CD8-positive, alpha-beta memory T cell (primary cell): ENCODE data around the gene HJURP. TPM values are rescaled to one million over a fixed set of nuclear protein-coding genes. Genes with fewer than 3 reads are reported as not detected.

Experiments
- CTCF ChIA-PET: fragments of 350-600 bp; sonication (Branson Sonifier 250); formaldehyde crosslinking; loops from one replicate; lab custom pipeline; 2021; ENCODE audit warnings: antibody characterized with exemption; lab: Charles Lee
- POLR2A ChIA-PET: fragments of 350-600 bp; sonication (Branson Sonifier 250); formaldehyde crosslinking; loops from one replicate; lab custom pipeline; 2021; ENCODE audit warnings: antibody characterized with exemption; lab: Charles Lee
- DNase-seq, 5 donors: peaks; one replicate each; pipeline versions ENCODE4 v3.0.0 to v3.0.0-alpha.2; 2020 to 2022; ENCODE audit warnings: mixed read lengths in 1 of 5
- H3K27ac ChIP-seq: one replicate; pipeline ENCODE4 v1.7.0; 2013; ENCODE audit warnings: low read depth, mild to moderate bottlenecking, low read length, moderate library complexity
- H3K27me3 ChIP-seq: 2 replicates; pipeline ENCODE4 v1.7.0; 2013; ENCODE audit warnings: low read length, mild to moderate bottlenecking; ENCODE audit not compliant: insufficient read depth, poor library complexity, severe bottlenecking
- H3K36me3 ChIP-seq: 2 replicates; pipeline ENCODE4 v1.7.0; 2013; ENCODE audit warnings: mild to moderate bottlenecking, low read length, moderate library complexity; ENCODE audit not compliant: insufficient read depth
- H3K4me1 ChIP-seq: 2 replicates; pipeline ENCODE4 v1.7.0; 2013; ENCODE audit warnings: mild to moderate bottlenecking, low read length, moderate library complexity; ENCODE audit not compliant: insufficient read depth
- H3K4me3 ChIP-seq: 2 replicates; pipeline ENCODE4 v1.7.0; 2013; ENCODE audit warnings: mild to moderate bottlenecking, low read length
- H3K9me3 ChIP-seq: 2 replicates; pipeline ENCODE4 v1.7.0; 2013; ENCODE audit warnings: mild to moderate bottlenecking, low read length
- H3K27ac Mint-ChIP-seq, 8 donors: one replicate each; pipeline ENCODE4 v1.8.0; 2020 to 2021; ENCODE audit warnings: mixed read lengths in 8 of 8, mild to moderate bottlenecking in 6 of 8, inconsistent platforms in 3 of 8, moderate library complexity in 3 of 8
- H3K27me3 Mint-ChIP-seq, 2 donors: one replicate each; pipeline ENCODE4 v1.8.0; 2020 to 2021; ENCODE audit warnings: mixed read lengths in 2 of 2, mild to moderate bottlenecking in 1 of 2, moderate library complexity in 1 of 2
- H3K36me3 Mint-ChIP-seq, 3 donors: one replicate each; pipeline ENCODE4 v1.8.0; 2020 to 2021; ENCODE audit warnings: mixed read lengths in 3 of 3, inconsistent platforms in 1 of 3, mild to moderate bottlenecking in 1 of 3
- H3K4me1 Mint-ChIP-seq, 3 donors: one replicate each; pipeline ENCODE4 v1.8.0; 2020 to 2021; ENCODE audit warnings: mixed read lengths in 3 of 3, inconsistent platforms in 1 of 3, mild to moderate bottlenecking in 1 of 3
- H3K4me3 Mint-ChIP-seq, 7 donors: one replicate each; pipeline ENCODE4 v1.8.0; 2020 to 2021; ENCODE audit warnings: mixed read lengths in 7 of 7, mild to moderate bottlenecking in 6 of 7, moderate library complexity in 4 of 7, inconsistent platforms in 2 of 7
- H3K9me3 Mint-ChIP-seq, 5 donors: one replicate each; pipeline ENCODE4 v1.8.0; 2020 to 2022; ENCODE audit warnings: mixed read lengths in 5 of 5, mild to moderate bottlenecking in 3 of 5, moderate library complexity in 2 of 5, inconsistent platforms in 1 of 5
- polyA plus RNA-seq: library from polyadenylated mRNA; unstranded; fragments of 300-500 nt; fragmentation: Illumina TruSeq; gene quantifications from one replicate; pipeline ENCODE4 v1.2.3, GENCODE V29; 2021
- total RNA-seq, 2 experiments: library from RNA; stranded (reverse); gene quantifications; one replicate each; pipeline ENCODE4 v1.2.3, GENCODE V29; 2021

Gene HJURP
- total and polyA plus RNA-seq, 3 experiments from 2014 or later = 37.9 to 41.2 TPM; not detected in 1

GRCh38 chr2:233814056-233814835 is 40.1 kb downstream of the HJURP start:
- H3K4me3 Mint-ChIP-seq = no peak overlapping the region
- no peaks in the 10 kb centered on the region for H3K36me3 ChIP-seq
- H3K27ac ChIP-seq = no peak overlapping the region
- H3K27ac Mint-ChIP-seq = no peak overlapping the region
- H3K27me3 ChIP-seq = no peaks in the 10 kb centered on the region
- H3K27me3 Mint-ChIP-seq = peaks cover 11 to 38% of the 10 kb centered on the region in 2 donors
- ChIA-PET CTCF (no interaction called here), POLR2A (no interaction called here)
- H3K9me3 ChIP-seq = no peaks in the 10 kb centered on the region
- H3K4me1 ChIP-seq = no peaks in the 10 kb centered on the region
- no peaks in the 10 kb centered on the region for H3K36me3 Mint-ChIP-seq
- H3K9me3 Mint-ChIP-seq = no peaks in the 10 kb centered on the region
- no peak for DNase-seq
- no peaks in the 10 kb centered on the region for H3K4me1 Mint-ChIP-seq
- H3K4me3 ChIP-seq = no peak overlapping the region

- Histone ChIP-seq H3K36me3 (no peaks in the 10 kb centered on the region), H3K9me3 (no peaks in the 10 kb centered on the region), H3K4me3 (no peak overlapping the region), H3K27me3 (peaks cover 2% of the 10 kb centered on the region), H3K27ac (no peak overlapping the region), H3K4me1 (no peaks in the 10 kb centered on the region)
- H3K9me3 Mint-ChIP-seq = no peaks in the 10 kb centered on the region
- POLR2A ChIA-PET = no interaction called here
- no peaks in the 10 kb centered on the region for H3K4me1 Mint-ChIP-seq
- no peak overlapping the region for H3K4me3 Mint-ChIP-seq
- no peak overlapping the region for H3K27ac Mint-ChIP-seq
- H3K27me3 Mint-ChIP-seq = peaks cover 17 to 45% of the 10 kb centered on the region in 2 donors
- no peaks in the 10 kb centered on the region for H3K36me3 Mint-ChIP-seq
- CTCF ChIA-PET = no interaction called here
- DNase-seq = peak in 1 of 5 donors; percentile 30
These were observed 40.9 kb downstream of the HJURP start for GRCh38 chr2:233813236-233814055.

GRCh38 chr2:233811732-233812131 is 42.6 kb downstream of the HJURP start:
- H3K9me3 Mint-ChIP-seq = no peaks in the 10 kb centered on the region
- H3K27me3 ChIP-seq = peaks cover 5% of the 10 kb centered on the region
- H3K36me3 ChIP-seq = no peaks in the 10 kb centered on the region
- ChIA-PET CTCF (no interaction called here), POLR2A (no interaction called here)
- H3K4me3 Mint-ChIP-seq = no peak overlapping the region
- no peaks in the 10 kb centered on the region for H3K9me3 ChIP-seq
- no peak overlapping the region for H3K27ac ChIP-seq
- H3K4me1 Mint-ChIP-seq = no peaks in the 10 kb centered on the region
- no peak overlapping the region for H3K27ac Mint-ChIP-seq
- DNase-seq = peak in 1 of 5 donors; percentile 39
- peaks cover 21 to 39% of the 10 kb centered on the region in 2 donors for H3K27me3 Mint-ChIP-seq
- H3K4me1 ChIP-seq = no peaks in the 10 kb centered on the region
- no peaks in the 10 kb centered on the region for H3K36me3 Mint-ChIP-seq
- no peak overlapping the region for H3K4me3 ChIP-seq

DNA sequence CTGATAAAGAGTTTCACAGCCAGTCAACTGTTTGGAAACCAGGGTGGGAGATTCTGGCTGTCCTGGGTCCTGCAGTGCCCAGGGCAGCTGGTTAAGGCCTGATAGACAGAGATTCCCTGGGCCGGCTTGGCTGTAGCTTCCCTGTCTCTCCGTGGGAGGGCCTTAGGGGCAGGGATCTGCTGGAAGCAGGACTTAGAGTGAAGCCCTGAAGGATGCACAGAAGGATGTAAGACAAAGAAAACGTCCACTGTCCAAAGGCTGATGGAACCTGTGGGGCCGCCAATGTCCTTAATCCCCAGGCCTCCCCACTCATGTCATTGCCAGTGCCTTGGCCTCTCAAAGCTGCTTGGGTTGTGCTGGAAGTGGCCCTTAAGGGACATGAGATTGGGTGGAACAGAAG is 43.2 kb downstream of the HJURP start:
- no peak overlapping the region for H3K27ac Mint-ChIP-seq
- H3K36me3 ChIP-seq = no peaks in the 10 kb centered on the region
- no peaks in the 10 kb centered on the region for H3K9me3 Mint-ChIP-seq
- no peak overlapping the region for H3K4me3 Mint-ChIP-seq
- ChIA-PET POLR2A (no interaction called here), CTCF (no interaction called here)
- no peaks in the 10 kb centered on the region for H3K36me3 Mint-ChIP-seq
- no peaks in the 10 kb centered on the region for H3K4me1 ChIP-seq
- no peaks in the 10 kb centered on the region for H3K9me3 ChIP-seq
- peaks cover 5% of the 10 kb centered on the region for H3K27me3 ChIP-seq
- H3K4me1 Mint-ChIP-seq = no peaks in the 10 kb centered on the region
- H3K4me3 ChIP-seq = no peak overlapping the region
- H3K27ac ChIP-seq = no peak overlapping the region
- no peak for DNase-seq
- H3K27me3 Mint-ChIP-seq = peaks cover 21 to 34% of the 10 kb centered on the region in 2 donors

- Mint-ChIP-seq H3K27ac (no peak overlapping the region), H3K4me1 (no peaks in the 10 kb centered on the region), H3K36me3 (no peaks in the 10 kb centered on the region), H3K4me3 (no peak overlapping the region), H3K9me3 (no peaks in the 10 kb centered on the region), H3K27me3 (peaks cover 21 to 33% of the 10 kb centered on the region in 2 donors)
- peak in 1 of 5 donors; percentile 23 for DNase-seq
- Histone ChIP-seq H3K4me1 (no peaks in the 10 kb centered on the region), H3K27ac (no peak overlapping the region), H3K36me3 (no peaks in the 10 kb centered on the region), H3K9me3 (no peaks in the 10 kb centered on the region), H3K4me3 (no peak overlapping the region), H3K27me3 (peaks cover 5% of the 10 kb centered on the region)
- CTCF ChIA-PET = no interaction called here
- POLR2A ChIA-PET = no interaction called here
These were observed 44.0 kb downstream of the HJURP start for GRCh38 chr2:233810385-233810784.

GRCh38 chr2:233807966-233808935 is 46.1 kb downstream of the HJURP start:
- Histone ChIP-seq H3K4me1 (no peaks in the 10 kb centered on the region), H3K27ac (no peak overlapping the region), H3K36me3 (no peaks in the 10 kb centered on the region), H3K27me3 (peaks cover 5% of the 10 kb centered on the region), H3K4me3 (no peak overlapping the region), H3K9me3 (no peaks in the 10 kb centered on the region)
- DNase-seq = peak in 1 of 5 donors; percentile 33
- no peaks in the 10 kb centered on the region for H3K4me1 Mint-ChIP-seq
- no peaks in the 10 kb centered on the region for H3K36me3 Mint-ChIP-seq
- H3K4me3 Mint-ChIP-seq = no peak overlapping the region
- peaks cover 27 to 49% of the 10 kb centered on the region in 2 donors for H3K27me3 Mint-ChIP-seq
- CTCF ChIA-PET = no interaction called here
- no peaks in the 10 kb centered on the region for H3K9me3 Mint-ChIP-seq
- POLR2A ChIA-PET = no interaction called here
- no peak overlapping the region for H3K27ac Mint-ChIP-seq

- Mint-ChIP-seq H3K4me1 (no peaks in the 10 kb centered on the region), H3K9me3 (no peaks in the 10 kb centered on the region), H3K36me3 (no peaks in the 10 kb centered on the region), H3K27ac (no peak overlapping the region), H3K4me3 (no peak overlapping the region), H3K27me3 (peaks cover 27 to 57% of the 10 kb centered on the region in 2 donors)
- no peaks in the 10 kb centered on the region for H3K4me1 ChIP-seq
- peaks cover 5% of the 10 kb centered on the region for H3K27me3 ChIP-seq
- ChIA-PET POLR2A (no interaction called here), CTCF (no interaction called here)
- peak in 1 of 5 donors; percentile 23 for DNase-seq
- no peaks in the 10 kb centered on the region for H3K9me3 ChIP-seq
- no peak overlapping the region for H3K27ac ChIP-seq
- H3K36me3 ChIP-seq = no peaks in the 10 kb centered on the region
- no peak overlapping the region for H3K4me3 ChIP-seq
These were observed 47.0 kb downstream of the HJURP start for GRCh38 chr2:233807215-233807865.
